ENCODE measurements around the gene ZNF778.

DNA sequence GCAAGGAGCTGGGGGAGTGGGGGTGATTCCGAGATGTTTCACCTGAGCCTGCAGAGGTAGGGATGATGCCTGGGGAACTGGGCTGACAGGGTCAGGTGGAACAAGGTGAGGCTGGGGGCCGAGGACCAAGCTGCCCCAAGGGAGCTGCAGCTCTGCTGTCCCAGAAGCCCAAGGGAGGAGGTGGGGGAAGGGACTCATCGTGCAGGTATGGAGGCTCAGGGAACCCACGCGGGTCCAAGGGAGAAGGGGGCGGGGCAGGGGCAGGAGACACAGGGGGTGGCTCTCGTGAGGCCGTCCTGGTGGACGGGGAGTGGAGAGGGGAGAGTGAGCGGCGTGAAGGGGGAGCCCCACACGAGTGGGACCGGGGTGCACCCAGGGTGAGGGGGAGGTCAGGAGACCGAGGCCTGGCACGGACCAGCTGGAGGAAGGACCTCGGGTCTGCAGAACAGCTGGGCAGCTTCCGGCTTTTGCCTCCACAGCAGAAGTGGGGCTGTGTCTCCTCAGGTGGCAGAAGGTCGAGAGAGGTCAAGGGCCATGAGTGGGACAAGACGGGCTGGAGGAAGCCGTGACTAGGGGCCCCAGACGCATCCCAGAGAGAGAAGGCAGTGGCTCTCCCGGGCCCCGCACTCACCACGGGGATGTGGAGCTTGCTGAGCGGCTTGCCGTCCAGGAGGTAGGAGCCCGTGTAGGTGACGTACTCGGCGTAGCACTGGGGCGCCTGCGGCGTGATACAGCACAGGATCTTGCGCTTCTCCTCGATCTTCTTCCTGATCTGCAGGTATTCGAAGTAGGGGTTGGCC lies 61.1 kb downstream of the ZNF778 start:
- TF ChIP-seq, protein P1, sequence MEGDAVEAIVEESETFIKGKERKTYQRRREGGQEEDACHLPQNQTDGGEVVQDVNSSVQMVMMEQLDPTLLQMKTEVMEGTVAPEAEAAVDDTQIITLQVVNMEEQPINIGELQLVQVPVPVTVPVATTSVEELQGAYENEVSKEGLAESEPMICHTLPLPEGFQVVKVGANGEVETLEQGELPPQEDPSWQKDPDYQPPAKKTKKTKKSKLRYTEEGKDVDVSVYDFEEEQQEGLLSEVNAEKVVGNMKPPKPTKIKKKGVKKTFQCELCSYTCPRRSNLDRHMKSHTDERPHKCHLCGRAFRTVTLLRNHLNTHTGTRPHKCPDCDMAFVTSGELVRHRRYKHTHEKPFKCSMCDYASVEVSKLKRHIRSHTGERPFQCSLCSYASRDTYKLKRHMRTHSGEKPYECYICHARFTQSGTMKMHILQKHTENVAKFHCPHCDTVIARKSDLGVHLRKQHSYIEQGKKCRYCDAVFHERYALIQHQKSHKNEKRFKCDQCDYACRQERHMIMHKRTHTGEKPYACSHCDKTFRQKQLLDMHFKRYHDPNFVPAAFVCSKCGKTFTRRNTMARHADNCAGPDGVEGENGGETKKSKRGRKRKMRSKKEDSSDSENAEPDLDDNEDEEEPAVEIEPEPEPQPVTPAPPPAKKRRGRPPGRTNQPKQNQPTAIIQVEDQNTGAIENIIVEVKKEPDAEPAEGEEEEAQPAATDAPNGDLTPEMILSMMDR (IDR thresholded peaks at IDR 0.05), result no peak
- TF ChIP-seq POLR2AphosphoS5 (IDR thresholded peaks at IDR 0.05) (no peak), POLR2A (IDR thresholded peaks at IDR 0.05) (no peak)
